Activated CD4-positive, alpha-beta T cell treated with anti-CD3 and anti-CD28 coated beads, Interleukin-2, amount 10 ng/mL, durations not matched to agents 24 days and 14 days (primary cell): Measurements from ENCODE around the gene METTL23. TPM values are rescaled to one million over a fixed set of nuclear protein-coding genes. Genes with fewer than 3 reads are reported as not detected.

Source experiments
- DNase-seq: peaks from one replicate; pipeline ENCODE4 v3.0.0; 2022
- H3K27ac Mint-ChIP-seq: one replicate; pipeline ENCODE4 v1.8.0; 2022; ENCODE audit warnings: mild to moderate bottlenecking, mixed read lengths
- H3K27me3 Mint-ChIP-seq: one replicate; pipeline ENCODE4 v1.8.0; 2022; ENCODE audit warnings: mixed read lengths
- H3K36me3 Mint-ChIP-seq: one replicate; pipeline ENCODE4 v1.8.0; 2022; ENCODE audit warnings: low read depth, mild to moderate bottlenecking, mixed read lengths
- H3K4me1 Mint-ChIP-seq: one replicate; pipeline ENCODE4 v1.8.0; 2021; ENCODE audit warnings: mixed read lengths
- H3K4me3 Mint-ChIP-seq: one replicate; pipeline ENCODE4 v1.8.0; 2022; ENCODE audit warnings: mild to moderate bottlenecking, moderate library complexity, mixed read lengths
- H3K9me3 Mint-ChIP-seq: one replicate; pipeline ENCODE4 v1.8.0; 2021; ENCODE audit warnings: mixed read lengths
- intact Hi-C: fragments of 100-400 bp; cut with micrococcal nuclease; formaldehyde crosslinking; loops from one replicate; pipeline ENCODE4 v1.15.1; 2023
- total RNA-seq: library from RNA; stranded (reverse); gene quantifications from 2 replicates; pipeline ENCODE4 v1.2.3, GENCODE V29; 2022

The METTL23 gene
- total RNA-seq, 1 donor from 2014 or later = 35.5 TPM

DNA sequence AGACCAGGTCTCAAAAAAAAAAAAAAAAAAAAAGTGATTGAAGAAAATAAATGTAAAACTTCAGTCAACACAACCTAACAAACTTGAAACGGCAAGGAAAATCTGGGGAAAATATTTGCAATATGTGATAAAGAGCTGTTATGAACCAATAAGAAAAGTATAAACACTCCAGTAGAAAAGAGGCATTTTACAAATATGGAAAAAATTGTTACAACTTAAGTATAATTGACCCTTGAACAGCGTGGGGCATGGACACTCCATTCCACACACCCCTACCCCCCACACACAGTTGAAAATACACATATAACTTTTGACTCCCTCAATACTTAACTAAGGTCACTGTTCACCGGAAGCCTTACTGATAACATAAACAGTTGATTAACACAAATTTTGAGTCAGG is 31.9 kb downstream of the METTL23 start:
- DNase-seq = no peak
- Mint-ChIP-seq H3K4me1 (peaks cover 8% of the 10 kb centered on the region), H3K27me3 (no peaks in the 10 kb centered on the region), H3K27ac (no peak overlapping the region), H3K4me3 (no peak overlapping the region), H3K9me3 (no peaks in the 10 kb centered on the region), H3K36me3 (peaks cover 25% of the 10 kb centered on the region)
- intact Hi-C loops = no loop called here

DNA sequence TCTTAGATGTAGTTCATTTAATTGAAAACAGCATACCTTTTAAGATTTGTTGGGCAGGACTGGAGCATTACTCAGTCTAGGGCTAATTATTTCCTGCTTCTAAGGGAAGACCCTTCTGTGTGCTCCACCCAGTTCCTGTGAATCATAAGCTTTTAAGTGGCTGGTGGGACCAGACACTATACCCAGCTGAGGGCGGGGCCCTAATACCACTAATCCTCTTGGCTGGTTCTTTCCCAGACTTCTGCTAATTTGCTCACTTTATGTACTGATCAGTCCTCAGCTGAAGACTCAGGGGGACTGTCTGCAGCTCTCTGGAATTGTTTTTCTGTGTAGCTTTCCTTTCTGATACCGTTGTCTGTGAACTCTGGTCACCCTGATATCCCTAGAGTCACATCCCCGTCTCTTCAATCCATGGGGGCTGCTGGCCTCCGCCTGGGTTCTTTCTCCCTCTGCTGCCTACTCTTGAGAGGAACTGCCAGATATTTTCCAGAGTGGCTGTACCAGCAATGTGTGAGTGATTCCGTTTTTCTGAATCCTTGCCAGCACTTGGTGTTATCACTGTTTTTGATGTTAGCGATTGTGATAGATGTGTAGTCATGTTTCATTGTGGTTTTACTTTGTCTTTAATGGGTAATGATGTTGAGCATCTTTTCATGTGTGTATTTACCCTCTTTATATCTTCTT is 46.3 kb downstream of the METTL23 start:
- H3K9me3 Mint-ChIP-seq = peaks cover 6% of the 10 kb centered on the region
- intact Hi-C loops = no loop called here
- DNase-seq = peak; percentile 74
- H3K27me3 Mint-ChIP-seq = no peaks in the 10 kb centered on the region
- peaks cover 52% of the 10 kb centered on the region for H3K36me3 Mint-ChIP-seq
- H3K27ac Mint-ChIP-seq = peak overlapping the region; percentile 82
- peaks cover 20% of the 10 kb centered on the region for H3K4me1 Mint-ChIP-seq
- H3K4me3 Mint-ChIP-seq = peak overlapping the region; percentile 71

DNA sequence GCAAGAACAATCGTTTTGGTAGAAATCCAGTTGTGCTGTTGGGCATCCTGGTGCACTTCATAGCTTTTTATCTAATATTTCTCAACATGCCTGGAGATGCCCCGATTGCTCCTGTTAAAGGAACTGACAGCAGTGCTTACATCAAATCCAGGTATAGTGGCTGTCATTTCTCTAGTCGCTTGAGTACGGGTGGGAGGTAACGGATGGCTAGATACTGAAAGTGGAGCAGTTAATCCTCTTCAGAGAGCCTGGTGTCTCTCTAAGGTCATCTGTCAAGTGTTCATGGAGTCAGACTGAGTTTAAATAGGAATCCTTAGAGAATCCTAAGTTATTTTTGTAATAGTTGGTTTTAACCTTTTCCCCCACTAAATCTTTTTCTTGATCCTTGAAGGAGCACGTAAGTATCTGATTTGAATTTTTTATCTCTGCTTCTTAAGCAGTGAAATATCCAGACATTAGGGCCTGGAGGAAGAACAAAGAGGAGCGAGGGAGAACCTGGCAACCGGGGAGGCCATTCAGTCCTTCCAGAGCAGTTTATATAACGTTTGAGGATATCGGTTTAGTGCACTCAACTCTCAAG is 48.5 kb downstream of the METTL23 start:
- peaks cover 20% of the 10 kb centered on the region for H3K4me1 Mint-ChIP-seq
- DNase-seq = no peak
- H3K27me3 Mint-ChIP-seq = no peaks in the 10 kb centered on the region
- H3K4me3 Mint-ChIP-seq = no peak overlapping the region
- no peak overlapping the region for H3K27ac Mint-ChIP-seq
- intact Hi-C loops = no loop called here
- peaks cover 51% of the 10 kb centered on the region for H3K36me3 Mint-ChIP-seq
- peaks cover 6% of the 10 kb centered on the region for H3K9me3 Mint-ChIP-seq

DNA sequence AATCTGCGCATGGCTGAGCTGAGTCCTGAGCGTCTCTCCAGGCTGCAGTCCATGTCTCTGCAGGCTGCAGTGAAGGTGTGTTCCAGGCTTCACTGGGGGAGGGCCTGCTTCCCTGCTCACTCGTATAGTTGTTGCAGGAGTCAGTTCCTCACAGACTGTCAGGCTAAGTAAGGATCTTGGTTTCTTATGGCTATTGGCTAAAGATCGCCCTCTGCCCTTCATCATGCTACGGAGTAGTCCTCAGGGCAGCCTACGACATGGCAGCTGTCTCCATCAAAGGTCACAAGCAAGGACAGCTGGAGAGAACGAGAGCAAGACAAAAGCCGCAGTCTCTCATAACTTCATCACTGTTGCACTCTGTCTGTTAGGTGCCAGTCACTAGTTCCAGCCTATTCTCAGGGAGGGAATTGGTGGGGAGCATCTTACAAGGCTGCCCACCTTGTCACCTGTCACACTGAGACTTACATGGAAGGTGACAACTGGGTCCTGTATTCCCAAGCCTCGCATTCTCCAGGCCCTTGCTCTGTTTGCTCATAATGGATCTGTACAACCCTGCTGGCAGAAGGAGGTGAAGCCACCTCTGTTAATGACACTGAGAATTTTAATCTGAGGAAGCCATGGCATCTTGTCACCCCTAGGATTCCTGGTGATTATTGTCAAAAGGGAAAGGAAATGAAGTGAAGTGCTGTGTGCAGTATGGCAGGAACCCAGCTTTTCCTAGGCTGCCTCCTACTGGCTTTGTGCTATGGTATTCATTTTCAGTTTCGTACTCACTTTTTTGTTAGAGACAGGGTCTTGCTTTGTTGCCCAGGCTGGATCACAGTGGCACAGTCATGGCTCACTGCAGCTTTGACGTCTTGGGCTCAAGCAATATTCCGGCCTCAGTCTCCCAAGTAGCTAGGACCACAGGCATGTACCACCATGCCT is 54.7 kb downstream of the METTL23 start:
- H3K27ac Mint-ChIP-seq = no peak overlapping the region
- no peaks in the 10 kb centered on the region for H3K9me3 Mint-ChIP-seq
- intact Hi-C loops = no loop called here
- H3K36me3 Mint-ChIP-seq = peaks cover 13% of the 10 kb centered on the region
- no peaks in the 10 kb centered on the region for H3K4me1 Mint-ChIP-seq
- peak; percentile 62 for DNase-seq
- no peak overlapping the region for H3K4me3 Mint-ChIP-seq
- H3K27me3 Mint-ChIP-seq = no peaks in the 10 kb centered on the region

DNA sequence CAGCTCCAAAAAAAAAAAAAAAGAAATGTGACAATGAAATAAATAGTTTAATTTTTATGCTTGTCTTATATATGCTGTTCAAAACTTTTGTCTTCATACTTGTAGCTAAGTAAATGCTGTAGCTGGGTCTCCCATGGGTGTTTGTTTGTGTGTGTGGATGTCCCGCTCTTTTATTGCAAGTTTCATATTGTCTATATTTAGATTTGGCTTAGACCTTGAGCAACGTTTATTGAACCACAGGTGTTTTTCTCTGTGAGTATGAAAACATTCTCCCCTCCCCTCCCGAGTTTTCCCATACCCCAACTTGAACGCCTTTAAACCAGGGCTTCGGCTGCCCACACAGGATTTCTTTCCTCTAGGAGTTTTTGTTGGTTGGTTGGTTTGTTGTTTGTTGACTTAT is 56.5 kb downstream of the METTL23 start:
- Mint-ChIP-seq H3K36me3 (peaks cover 8% of the 10 kb centered on the region), H3K9me3 (no peaks in the 10 kb centered on the region)

More for the DNA sequence above, 56.5 kb downstream of the METTL23 start:
- intact Hi-C loops = no loop called here
- H3K4me3 Mint-ChIP-seq = no peak overlapping the region
- H3K4me1 Mint-ChIP-seq = peaks cover 10% of the 10 kb centered on the region
- no peak overlapping the region for H3K27ac Mint-ChIP-seq
- no peaks in the 10 kb centered on the region for H3K27me3 Mint-ChIP-seq
- DNase-seq = no peak

Other genes with a start within 250 kb of the METTL23 start
- gene RHBDF2, start 225.4 kb upstream of the METTL23 start, total RNA-seq = 45.4 and 54.5 TPM in 2 replicates
- not detected in 2 replicates for gene CYGB, start 189.1 kb upstream of the METTL23 start, total RNA-seq
- not detected in 2 replicates for gene PRCD, start 186.8 kb upstream of the METTL23 start, total RNA-seq
- not detected in 2 replicates for gene ST6GALNAC2, start 141.0 kb upstream of the METTL23 start, total RNA-seq
- gene ST6GALNAC1, start 83.1 kb upstream of the METTL23 start, total RNA-seq = 0.35 and 0.38 TPM in 2 replicates
- gene MXRA7, start 15.9 kb upstream of the METTL23 start, total RNA-seq = 3.4 and 3.7 TPM in 2 replicates
- gene JMJD6, start 233 bp upstream of the METTL23 start, total RNA-seq = 82.5 and 86.3 TPM in 2 replicates
- 515 and 539 TPM in 2 replicates for gene SRSF2, start 10.5 kb downstream of the METTL23 start, total RNA-seq
- gene MFSD11, start 11.3 kb downstream of the METTL23 start, total RNA-seq = 15.1 and 15.3 TPM in 2 replicates
- 0.21 and 0.51 TPM in 2 replicates for gene MGAT5B, start 141.6 kb downstream of the METTL23 start, total RNA-seq